Lower leg skin (tissue), 4 donors: ENCODE results near the gene DRAXIN. TPM values are rescaled to one million over a fixed set of nuclear protein-coding genes. Genes with fewer than 3 reads are reported as not detected.

Experiments
- DNase-seq, 2 donors: peaks; one replicate each; pipeline ENCODE4 v3.0.0-alpha.2; 2019; ENCODE audit warnings: low spot score in 2 of 2
- H3K4me3 ChIP-seq: fragments of 200-600 bp; sonication (generic); 2 replicates; pipeline ENCODE4 v1.5.1; 2017; ENCODE audit warnings: mild to moderate bottlenecking, low read depth; ENCODE audit not compliant: poor library complexity, severe bottlenecking
- POLR2A ChIP-seq, 2 donors: fragments of 450-650 bp; IDR thresholded peaks; one replicate each; pipeline ENCODE4 v1.6.1; 2016 to 2017; ENCODE audit warnings: antibody characterized with exemption in 2 of 2, mild to moderate bottlenecking in 1 of 2, moderate library complexity in 1 of 2
- WGBS, 2 donors: methylation state at CpG; one replicate each; pipeline ENCODE4 v1.1.5; 2018; 5-methylcytosine and 5-hydroxymethylcytosine counted together
- intact Hi-C: fragments of 100-400 bp; cut with DNase I; formaldehyde crosslinking; loops from one replicate; pipeline ENCODE4 v1.15.0; 2023; ENCODE audit warnings: low total_unique reads
- total RNA-seq, 4 donors: library from RNA; depleted of rRNA; stranded (reverse); fragments of >200 nt; gene quantifications; one replicate each; pipeline ENCODE4 v1.1.0, GENCODE V29; 2016
- TF ChIP-seq, protein P1 (sequence below), 3 donors: fragments of 450-650 bp; IDR thresholded peaks; one replicate each; pipeline ENCODE4 v1.5.1; 2016; ENCODE audit warnings: antibody characterized with exemption in 3 of 3, mild to moderate bottlenecking in 3 of 3, moderate library complexity in 2 of 3

The DRAXIN gene
- total RNA-seq, 4 donors from 2014 or later = 0.15 to 0.52 (median 0.36) TPM; not detected in 1

DNA sequence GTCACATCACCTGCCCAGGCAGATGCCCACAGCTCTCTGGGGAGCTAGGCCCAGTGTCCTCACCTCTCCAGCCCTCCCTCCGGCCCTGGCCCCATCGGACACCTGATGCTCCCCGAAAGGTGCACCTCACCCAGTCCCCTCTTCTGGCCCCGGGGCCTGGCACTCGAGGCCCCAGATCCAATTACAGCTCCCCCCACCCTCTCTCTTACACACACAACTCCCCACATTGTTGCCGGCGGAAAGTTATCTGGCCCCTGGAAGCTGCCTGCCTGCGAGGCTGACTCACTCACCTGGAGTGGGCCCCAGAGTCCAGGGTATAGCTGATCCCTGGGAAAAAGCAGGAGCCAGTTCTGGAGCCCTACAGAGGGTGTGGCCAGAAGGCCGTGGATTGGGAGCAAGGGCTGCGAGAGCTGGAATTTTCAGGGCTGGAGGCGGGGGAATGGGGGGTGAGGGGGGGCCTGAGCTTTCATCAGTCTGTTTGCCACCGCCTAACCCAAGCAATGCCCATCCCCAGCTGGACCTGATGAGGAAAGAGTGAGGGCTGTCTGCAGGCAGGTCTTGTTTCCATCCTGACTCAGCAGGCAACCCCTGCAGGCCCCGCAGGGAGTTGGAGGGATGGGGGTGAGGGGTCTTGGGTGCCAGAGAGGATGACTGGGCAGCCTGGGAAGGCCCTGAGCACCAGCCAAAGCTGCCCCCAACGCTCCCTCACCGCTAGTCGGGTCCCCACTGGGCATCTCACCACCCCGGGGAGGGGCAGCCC, 38.2 kb upstream of the DRAXIN start:
- WGBS, 2 donors = 55 to 60% methylated on average over 14 to 17 of the region's 17 CpGs
- TF ChIP-seq, protein P1, sequence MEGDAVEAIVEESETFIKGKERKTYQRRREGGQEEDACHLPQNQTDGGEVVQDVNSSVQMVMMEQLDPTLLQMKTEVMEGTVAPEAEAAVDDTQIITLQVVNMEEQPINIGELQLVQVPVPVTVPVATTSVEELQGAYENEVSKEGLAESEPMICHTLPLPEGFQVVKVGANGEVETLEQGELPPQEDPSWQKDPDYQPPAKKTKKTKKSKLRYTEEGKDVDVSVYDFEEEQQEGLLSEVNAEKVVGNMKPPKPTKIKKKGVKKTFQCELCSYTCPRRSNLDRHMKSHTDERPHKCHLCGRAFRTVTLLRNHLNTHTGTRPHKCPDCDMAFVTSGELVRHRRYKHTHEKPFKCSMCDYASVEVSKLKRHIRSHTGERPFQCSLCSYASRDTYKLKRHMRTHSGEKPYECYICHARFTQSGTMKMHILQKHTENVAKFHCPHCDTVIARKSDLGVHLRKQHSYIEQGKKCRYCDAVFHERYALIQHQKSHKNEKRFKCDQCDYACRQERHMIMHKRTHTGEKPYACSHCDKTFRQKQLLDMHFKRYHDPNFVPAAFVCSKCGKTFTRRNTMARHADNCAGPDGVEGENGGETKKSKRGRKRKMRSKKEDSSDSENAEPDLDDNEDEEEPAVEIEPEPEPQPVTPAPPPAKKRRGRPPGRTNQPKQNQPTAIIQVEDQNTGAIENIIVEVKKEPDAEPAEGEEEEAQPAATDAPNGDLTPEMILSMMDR (IDR thresholded peaks at IDR 0.05) = no peak
- TF ChIP-seq POLR2A (IDR thresholded peaks at IDR 0.05) = no peak
- no peak for DNase-seq
- intact Hi-C loops = no loop called here
- no peak overlapping the region for H3K4me3 ChIP-seq

- peak overlapping the region; percentile 38 for H3K4me3 ChIP-seq
- intact Hi-C loops = no loop called here
Observed at GRCh38 chr1:11653861-11654136, 37.7 kb upstream of the DRAXIN start.

DNA sequence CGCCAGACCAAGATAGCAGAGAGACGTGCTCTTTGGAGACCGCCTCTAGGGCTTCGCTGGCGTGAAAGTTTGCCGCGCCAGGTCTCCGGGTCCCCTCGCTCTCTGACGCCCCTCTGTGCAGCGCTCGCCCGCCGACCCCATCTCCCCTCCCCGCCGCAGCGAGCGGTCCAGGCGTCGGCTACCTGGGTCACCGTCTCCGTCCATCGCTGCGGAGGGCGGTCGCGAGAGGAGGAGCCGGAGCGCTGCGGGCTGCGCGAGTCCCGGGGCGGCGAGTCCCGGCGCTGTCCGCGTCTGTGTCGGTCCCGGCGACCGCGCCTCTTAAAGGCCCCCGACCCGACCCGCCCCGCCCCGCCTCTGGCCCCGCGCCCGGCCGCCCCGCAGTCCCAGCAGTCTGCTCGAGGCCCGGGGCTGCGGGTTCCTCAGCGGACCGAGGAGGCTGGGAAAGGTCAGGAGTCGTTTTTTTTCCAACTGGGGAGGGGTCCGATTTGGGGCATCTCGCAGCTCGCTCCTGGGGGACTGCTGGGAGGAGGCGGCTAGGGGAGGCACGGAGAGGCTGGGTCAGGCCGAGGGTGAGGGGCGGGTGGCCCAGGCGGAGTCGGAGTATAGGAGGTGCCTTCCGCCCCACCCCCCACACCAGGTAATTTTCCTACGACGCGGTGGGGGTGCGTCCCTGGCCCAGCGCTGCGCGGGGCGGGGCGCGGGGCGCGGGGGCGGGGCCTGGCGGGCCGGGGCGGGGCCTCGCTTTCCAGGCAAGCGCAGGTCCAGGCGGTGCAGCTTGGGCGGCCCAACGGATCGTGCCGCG, 37.2 kb upstream of the DRAXIN start, which contains the start of the genes FBXO2 and FBXO44:
FBXO2 (minus strand) TSS at position 293 of the 802 bp plus-strand sequence; CDS start at position 204, 89 bp downstream.
FBXO44 (plus strand) TSS at position 741 of the 802 bp plus-strand sequence. CDS start 959 bp downstream, outside the sequence.
- peak within 1 kb of the TSS; percentile 45 for H3K4me3 ChIP-seq
- 2 to 3% methylated on average over 15 to 30 of the region's 94 CpGs for WGBS, 2 donors
- intact Hi-C loops = no loop called here
- TF ChIP-seq, protein P1 (IDR thresholded peaks at IDR 0.05) = no peak
- no peak for TF ChIP-seq POLR2A (IDR thresholded peaks at IDR 0.05)
- no peak for DNase-seq

More at GRCh38 chr1:11653861-11654136, 37.7 kb upstream of the DRAXIN start:
- TF ChIP-seq, protein P1 (IDR thresholded peaks at IDR 0.05) = no peak
- TF ChIP-seq POLR2A (IDR thresholded peaks at IDR 0.05) = no peak
- WGBS, 2 donors = 25 to 65% methylated on average over 4 to 7 of the region's 7 CpGs
- DNase-seq = no peak

- WGBS, 2 donors = 14 to 29% methylated on average over 17 to 26 of the region's 45 CpGs
- intact Hi-C loops = loop anchor here (1.0 kb wide), 1 partner anchor 133 kb away; no protein-coding TSS in a partner anchor
Observed at GRCh38 chr1:11654939-11655808, 36.3 kb upstream of the DRAXIN start.

DNA sequence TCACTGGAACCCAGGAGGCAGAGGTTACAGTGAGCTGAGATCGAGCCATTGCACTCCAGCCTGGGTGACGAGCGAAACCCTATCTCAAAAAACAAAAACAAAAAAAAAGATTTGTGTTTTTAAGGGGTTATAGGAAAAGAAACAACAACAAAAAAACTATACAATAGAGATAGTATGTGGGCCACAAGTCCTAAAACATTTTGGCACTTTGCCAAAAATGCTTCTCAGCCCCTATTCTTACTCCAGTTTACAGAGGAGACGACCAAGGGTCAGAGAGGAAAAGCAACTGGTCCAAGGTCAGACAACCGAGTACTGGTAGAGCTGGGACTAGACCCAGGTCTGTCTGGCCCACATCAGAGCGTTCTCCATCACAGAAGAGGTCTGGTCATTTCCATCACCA, 33.9 kb upstream of the DRAXIN start:
- TF ChIP-seq POLR2A (IDR thresholded peaks at IDR 0.05) = no peak
- TF ChIP-seq, protein P1 (IDR thresholded peaks at IDR 0.05) = no peak
- intact Hi-C loops = no loop called here
- no peak overlapping the region for H3K4me3 ChIP-seq
- DNase-seq = no peak
- 81 to 83% methylated on average over 6 of the region's 6 CpGs for WGBS, 2 donors

More at GRCh38 chr1:11654939-11655808, 36.3 kb upstream of the DRAXIN start:
- no peak for DNase-seq
- no peak for TF ChIP-seq POLR2A (IDR thresholded peaks at IDR 0.05)
- TF ChIP-seq, protein P1 (IDR thresholded peaks at IDR 0.05) = no peak
- peak overlapping the region; percentile 45 for H3K4me3 ChIP-seq
